GM10266 (cell line): ENCODE results near the gene SMARCE1.

Experiments
- DNase-seq: peaks from one replicate; pipeline ENCODE4 v3.0.0; 2012; ENCODE audit errors: extremely low spot score
- TF ChIP-seq, protein P1 (sequence below): IDR thresholded peaks from 2 replicates; pipeline ENCODE4 v1.5.1; 2012; ENCODE audit warnings: mild to moderate bottlenecking, low read depth; ENCODE audit not compliant: control insufficient read depth, insufficient read depth; ENCODE audit errors: missing control alignments

The SMARCE1 gene

DNA sequence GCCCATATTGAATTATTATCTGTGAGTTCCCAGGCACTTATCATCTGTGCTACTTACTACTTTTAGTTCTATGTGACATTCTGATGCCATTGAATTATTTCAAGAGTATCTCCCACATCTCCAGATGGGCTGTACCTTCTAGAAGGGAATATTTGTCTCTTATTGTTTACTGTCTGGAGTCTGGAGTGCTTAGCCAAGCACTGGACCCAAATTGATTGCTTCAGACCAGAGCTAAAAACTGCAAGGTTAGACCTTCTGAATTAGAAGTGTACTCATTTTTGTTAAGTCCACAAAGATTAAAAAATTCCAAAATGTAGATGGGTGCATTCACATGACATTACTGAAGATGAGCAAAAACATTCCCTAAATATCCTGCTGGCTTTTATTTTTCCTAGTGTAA, 33.4 kb upstream of the SMARCE1 start:
- no peak for DNase-seq
- TF ChIP-seq, protein P1, sequence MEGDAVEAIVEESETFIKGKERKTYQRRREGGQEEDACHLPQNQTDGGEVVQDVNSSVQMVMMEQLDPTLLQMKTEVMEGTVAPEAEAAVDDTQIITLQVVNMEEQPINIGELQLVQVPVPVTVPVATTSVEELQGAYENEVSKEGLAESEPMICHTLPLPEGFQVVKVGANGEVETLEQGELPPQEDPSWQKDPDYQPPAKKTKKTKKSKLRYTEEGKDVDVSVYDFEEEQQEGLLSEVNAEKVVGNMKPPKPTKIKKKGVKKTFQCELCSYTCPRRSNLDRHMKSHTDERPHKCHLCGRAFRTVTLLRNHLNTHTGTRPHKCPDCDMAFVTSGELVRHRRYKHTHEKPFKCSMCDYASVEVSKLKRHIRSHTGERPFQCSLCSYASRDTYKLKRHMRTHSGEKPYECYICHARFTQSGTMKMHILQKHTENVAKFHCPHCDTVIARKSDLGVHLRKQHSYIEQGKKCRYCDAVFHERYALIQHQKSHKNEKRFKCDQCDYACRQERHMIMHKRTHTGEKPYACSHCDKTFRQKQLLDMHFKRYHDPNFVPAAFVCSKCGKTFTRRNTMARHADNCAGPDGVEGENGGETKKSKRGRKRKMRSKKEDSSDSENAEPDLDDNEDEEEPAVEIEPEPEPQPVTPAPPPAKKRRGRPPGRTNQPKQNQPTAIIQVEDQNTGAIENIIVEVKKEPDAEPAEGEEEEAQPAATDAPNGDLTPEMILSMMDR, result no peak

DNA sequence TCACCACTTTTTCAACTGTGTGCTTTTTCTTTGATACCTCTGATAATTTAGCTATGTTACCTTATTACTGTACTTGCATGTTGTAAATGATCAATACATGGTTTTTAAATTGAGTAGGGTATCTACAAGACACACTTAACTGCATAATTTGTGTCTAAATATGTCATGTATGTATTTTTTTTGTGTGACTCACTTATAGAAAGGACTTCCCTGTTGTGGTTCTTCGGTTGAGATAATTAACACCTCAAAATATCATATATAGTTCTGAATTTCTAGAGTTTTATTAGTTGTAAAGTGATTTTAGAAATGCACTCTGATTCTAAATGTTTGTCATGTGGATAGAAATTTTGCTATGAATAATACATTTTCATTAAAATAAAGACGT, 31.9 kb upstream of the SMARCE1 start:
- DNase-seq, result no peak
- TF ChIP-seq, protein P1, result no peak

DNA sequence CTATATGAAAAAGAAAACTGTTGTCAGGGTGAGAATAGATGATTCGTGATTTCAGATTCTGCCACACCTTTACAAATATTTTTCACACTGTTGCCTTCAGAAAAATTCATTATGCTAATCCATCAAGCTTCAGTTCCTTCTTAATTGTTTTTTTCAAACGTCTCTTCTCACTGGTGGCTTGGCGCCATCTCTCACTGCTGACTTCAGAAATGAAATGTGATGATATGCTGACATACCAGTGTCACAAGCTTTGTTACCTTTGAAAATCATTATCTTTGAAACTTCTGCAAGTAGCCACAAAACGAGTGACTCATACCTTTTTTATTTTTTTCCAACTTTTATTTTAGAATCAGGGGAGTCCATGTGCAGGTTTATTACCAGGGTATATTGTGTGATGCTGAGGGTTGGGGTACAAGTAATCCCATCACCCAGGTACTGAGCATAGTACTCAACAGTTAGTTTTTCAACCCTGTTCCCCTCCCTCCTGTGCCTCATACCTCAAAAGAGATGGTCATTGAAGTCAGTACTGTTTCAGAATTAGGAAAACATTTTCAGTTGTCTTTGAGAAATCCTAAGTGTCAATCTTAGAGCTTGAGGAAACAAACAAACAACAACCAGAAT, 31.4 kb upstream of the SMARCE1 start:
- no peak for DNase-seq
- TF ChIP-seq, protein P1, result no peak

DNA sequence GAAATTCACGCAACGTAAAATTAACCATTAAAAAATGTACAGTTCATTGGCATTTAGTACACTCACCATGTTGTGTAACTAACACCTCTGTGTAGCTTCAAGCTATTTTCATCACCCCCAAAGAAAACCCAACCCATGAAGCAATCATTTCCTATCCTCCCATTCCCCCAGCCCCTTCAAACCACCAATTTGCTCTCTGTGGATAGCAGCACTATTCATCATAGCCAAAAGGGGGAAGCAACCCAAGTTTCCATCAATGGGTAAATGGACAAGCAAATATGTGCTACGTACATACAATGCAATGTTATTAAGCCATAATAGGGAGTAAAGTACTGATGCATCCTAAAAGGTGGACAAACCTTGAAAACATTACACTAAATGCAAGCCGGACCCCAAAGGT, 28.3 kb upstream of the SMARCE1 start:
- DNase-seq, result no peak

DNA sequence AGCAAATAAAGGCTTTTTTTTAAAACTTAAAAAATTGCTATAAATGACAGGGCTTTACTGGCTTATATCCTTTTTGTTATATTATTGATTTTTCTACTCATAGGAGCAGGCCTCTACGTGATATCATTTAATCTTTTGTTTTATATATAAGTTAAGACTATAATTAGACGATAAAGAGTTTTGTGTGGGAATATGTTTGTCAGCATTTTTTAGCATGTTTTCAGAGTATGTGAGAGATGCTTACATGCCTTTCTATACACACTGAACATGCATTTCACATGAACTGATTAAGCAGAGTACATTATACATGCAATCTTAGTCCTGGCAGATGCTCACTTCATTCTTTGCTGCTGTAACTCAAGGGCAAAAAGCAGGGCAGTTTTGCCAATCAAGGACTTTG, 25.0 kb upstream of the SMARCE1 start:
- TF ChIP-seq, protein P1, result no peak
- no peak for DNase-seq

More for the DNA sequence above, 28.3 kb upstream of the SMARCE1 start:
- TF ChIP-seq, protein P1, result no peak

DNA sequence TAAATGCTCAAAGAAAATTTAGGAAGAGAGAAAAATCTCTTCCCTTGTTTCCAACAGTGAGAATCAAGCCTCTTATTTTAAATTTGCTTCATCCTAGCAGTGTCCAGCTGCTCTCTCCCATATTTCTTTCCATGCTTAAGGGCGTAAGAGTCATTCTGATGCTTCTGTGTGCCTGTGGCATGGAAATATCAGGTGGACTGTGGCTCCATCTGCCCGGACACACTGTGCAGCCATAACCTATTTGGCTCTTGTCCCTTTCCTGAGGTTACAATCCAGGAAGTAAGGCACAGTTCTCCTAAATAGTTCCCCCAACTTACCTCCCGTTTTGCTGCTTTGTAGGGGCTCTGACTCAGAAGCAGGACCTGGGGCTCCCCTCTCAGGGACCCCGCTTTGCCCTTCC, 23.7 kb upstream of the SMARCE1 start:
- TF ChIP-seq, protein P1, result no peak
- no peak for DNase-seq

DNA sequence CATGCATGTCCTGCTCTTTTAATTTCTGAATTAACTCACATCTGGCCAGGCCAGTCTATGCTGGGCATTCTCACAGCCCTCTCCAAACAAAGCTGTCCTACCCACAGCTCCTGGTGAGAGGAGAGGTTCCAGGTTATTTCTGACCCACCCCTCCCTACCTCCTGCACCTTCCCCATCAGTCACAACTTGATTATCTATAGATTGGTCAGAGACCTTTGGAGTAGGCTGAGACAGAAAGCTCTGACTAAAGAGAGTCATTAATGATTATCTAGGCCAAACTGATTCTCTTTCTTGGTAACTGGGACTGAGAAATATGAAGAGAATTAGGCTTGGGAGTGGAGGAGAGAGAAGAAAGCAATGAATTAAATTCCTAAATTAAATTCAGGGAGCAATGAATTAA, 18.7 kb upstream of the SMARCE1 start:
- TF ChIP-seq, protein P1, result no peak
- DNase-seq, result no peak
